IMR-90 (cell line): ENCODE data around the gene IMPG2. TPM values are rescaled to one million over a fixed set of nuclear protein-coding genes. Genes with fewer than 3 reads are reported as not detected.
A peak's percentile ranks its signal among the peaks of the same experiment; 100 is the strongest.

Experiments
- ATAC-seq: fragments of 200-7000 bp; cut with Tn5 transposase; 2 replicates; pipeline ENCODE4 v1.9.1; 2020; ENCODE audit warnings: low read depth, mild to moderate bottlenecking, moderate library complexity
- BruUV-seq: library from RNA; stranded (reverse); fragments of 400-500 nt; replicated peaks from 2 replicates; lab custom pipeline; 2021; lab: Mats Ljungman, UMichigan
- CTCF ChIA-PET: fragments of 300-600 bp; formaldehyde crosslinking; extraction: SDS; loops from one replicate; lab custom pipeline; 2021; ENCODE audit warnings: antibody characterized with exemption; lab: Yijun Ruan, JAX
- POLR2A ChIA-PET: fragments of 300-600 bp; sonication (Branson Sonifier 250); formaldehyde crosslinking; loops from one replicate; lab custom pipeline; 2022; ENCODE audit warnings: antibody characterized with exemption; ENCODE audit not compliant: unreplicated experiment; lab: Charles Lee
- DNase-seq: peaks from one replicate; pipeline ENCODE4 v3.0.0; 2013
- H2AFZ ChIP-seq: replicated peaks from 2 replicates; pipeline ENCODE3; 2013; ENCODE audit warnings: low read length, mild to moderate bottlenecking; ENCODE audit not compliant: poor library complexity
- H2AK5ac ChIP-seq: 2 replicates; pipeline ENCODE4 v1.6.1; 2013; ENCODE audit warnings: low read depth, low read length, inconsistent platforms
- H2AK9ac ChIP-seq: replicated peaks from 2 replicates; pipeline ENCODE3; 2013; ENCODE audit warnings: mild to moderate bottlenecking, low read depth, low read length, moderate library complexity; ENCODE audit not compliant: poor library complexity
- H2BK120ac ChIP-seq: 2 replicates; pipeline ENCODE4 v1.6.1; 2013; ENCODE audit warnings: low read depth, low read length, inconsistent platforms
- H2BK15ac ChIP-seq: 3 replicates; pipeline ENCODE4 v1.6.1; 2013; ENCODE audit warnings: low read depth, low read length, inconsistent platforms
- H2BK20ac ChIP-seq: 2 replicates; pipeline ENCODE4 v1.6.1; 2013; ENCODE audit warnings: low read depth, mild to moderate bottlenecking, inconsistent platforms, low read length, moderate library complexity
- H2BK5ac ChIP-seq: 2 replicates; pipeline ENCODE4 v1.6.1; 2013; ENCODE audit warnings: mild to moderate bottlenecking, low read depth, low read length, inconsistent platforms; ENCODE audit not compliant: poor library complexity, severe bottlenecking
- H3K14ac ChIP-seq: replicated peaks from 2 replicates; pipeline ENCODE4 v1.6.1; 2013; ENCODE audit warnings: low read depth, low read length, inconsistent platforms
- H3K18ac ChIP-seq: 2 replicates; pipeline ENCODE4 v1.6.1; 2013; ENCODE audit warnings: low read depth, low read length, control low read depth
- H3K23ac ChIP-seq: 2 replicates; pipeline ENCODE4 v1.6.1; 2013; ENCODE audit warnings: low read depth, low read length, inconsistent platforms
- H3K27ac ChIP-seq: 2 replicates; pipeline ENCODE4 v1.5.1; 2013; ENCODE audit warnings: mild to moderate bottlenecking, control low read depth, low read length; ENCODE audit not compliant: insufficient read depth
- H3K27me3 ChIP-seq: 2 replicates; pipeline ENCODE4 v1.6.1; 2013; ENCODE audit warnings: low read length; ENCODE audit not compliant: control insufficient read depth, insufficient read depth
- H3K36me3 ChIP-seq: 2 replicates; pipeline ENCODE4 v1.6.1; 2013; ENCODE audit warnings: low read length, mixed read lengths; ENCODE audit not compliant: control insufficient read depth, insufficient read depth
- H3K4ac ChIP-seq: 2 replicates; pipeline ENCODE4 v1.6.1; 2013; ENCODE audit warnings: low read depth, low read length, inconsistent platforms
- H3K4me1 ChIP-seq: 2 replicates; pipeline ENCODE4 v1.6.1; 2013; ENCODE audit warnings: low read length, mixed read lengths; ENCODE audit not compliant: control insufficient read depth, insufficient read depth
- H3K4me2 ChIP-seq: 2 replicates; pipeline ENCODE4 v1.6.1; 2013; ENCODE audit warnings: low read depth, mild to moderate bottlenecking, control low read depth, low read length, moderate library complexity
- H3K4me3 ChIP-seq: 2 replicates; pipeline ENCODE4 v1.5.1; 2013; ENCODE audit warnings: low read depth, mild to moderate bottlenecking, control low read depth, low read length, moderate library complexity; ENCODE audit not compliant: insufficient read depth
- H3K56ac ChIP-seq: 2 replicates; pipeline ENCODE4 v1.6.1; 2013; ENCODE audit warnings: low read length, inconsistent platforms; ENCODE audit not compliant: insufficient read depth; ENCODE audit errors: extremely low read depth
- H3K79me1 ChIP-seq, 2 experiments: 2 replicates each; pipeline ENCODE4 v1.6.1; 2013; ENCODE audit warnings: low read length in 2 of 2, inconsistent platforms in 1 of 2, low read depth in 1 of 2
- H3K9ac ChIP-seq: 2 replicates; pipeline ENCODE4 v1.6.1; 2013; ENCODE audit warnings: low read depth, low read length, control low read depth
- H3K9me1 ChIP-seq: 2 replicates; pipeline ENCODE4 v1.6.1; 2013; ENCODE audit warnings: low read length, inconsistent platforms; ENCODE audit not compliant: insufficient read depth
- H3K9me3 ChIP-seq: 2 replicates; pipeline ENCODE4 v1.6.1; 2013; ENCODE audit warnings: low read length; ENCODE audit not compliant: control insufficient read depth, insufficient read depth
- H4K20me1 ChIP-seq: 2 replicates; pipeline ENCODE4 v1.6.1; 2013; ENCODE audit warnings: low read length, inconsistent platforms; ENCODE audit not compliant: insufficient read depth
- H4K5ac ChIP-seq: 2 replicates; pipeline ENCODE4 v1.6.1; 2013; ENCODE audit warnings: mild to moderate bottlenecking, low read depth, low read length, control low read depth
- H4K8ac ChIP-seq, 2 experiments: 2 replicates each; pipeline ENCODE4 v1.6.1; 2013; ENCODE audit warnings: low read depth in 2 of 2, low read length in 2 of 2, control low read depth in 1 of 2, inconsistent platforms in 1 of 2
- H4K91ac ChIP-seq: 2 replicates; pipeline ENCODE4 v1.6.1; 2013; ENCODE audit warnings: low read depth, low read length, inconsistent platforms; ENCODE audit not compliant: insufficient read depth
- MAFK ChIP-seq: IDR thresholded peaks from 2 replicates; pipeline ENCODE4 v1.6.1; 2012; ENCODE audit warnings: low read depth, low read length, improper control_type of control experiment
- NFE2L2 ChIP-seq: fragments of 150-350 bp; IDR thresholded peaks from 2 replicates; pipeline ENCODE4 v1.6.1; 2016; ENCODE audit warnings: low read depth, mild to moderate bottlenecking, low read length
- WGBS, 2 experiments: methylation state at CpG; one replicate each; pipeline versions ENCODE4 v1.1.5 to v1.1.7; 2013; ENCODE audit warnings: missing lambda C conversion rate in 2 of 2; ENCODE audit not compliant: insufficient read length in 1 of 2; ENCODE audit errors: extremely low coverage in 2 of 2; 5-methylcytosine and 5-hydroxymethylcytosine counted together
- dilution Hi-C: fragments of 300-500 bp; cut with HindIII; formaldehyde crosslinking; loops from one replicate; pipeline ENCODE4 v1.14.3; 2018; ENCODE audit warnings: low sequenced_read_pairs; ENCODE audit not compliant: unreplicated experiment
- in situ Hi-C: fragments of 300-500 bp; cut with MboI; formaldehyde crosslinking; loops from 3 replicates; pipeline ENCODE4 v1.14.3; 2019; ENCODE audit warnings: low sequenced_read_pairs, inconsistent platforms, mixed read lengths
- intact Hi-C: fragments of 100-400 bp; cut with micrococcal nuclease; formaldehyde crosslinking; loops from 2 replicates; pipeline ENCODE4 v1.10.0; 2022
- polyA plus RNA-seq, 3 experiments: library from polyadenylated mRNA; depleted of rRNA; stranded (reverse); fragments of >200 nt; gene quantifications; 2 replicates each; pipeline ENCODE4 v1.2.3, GENCODE V29; 2012; ENCODE audit warnings: low replicate concordance in 1 of 3
- total RNA-seq: library from RNA; depleted of rRNA; stranded (reverse); fragments of >200 nt; gene quantifications from 2 replicates; pipeline ENCODE4 v1.2.3, GENCODE V29; 2012

The IMPG2 gene
- total and polyA plus RNA-seq, 2 of the 4 experiments (the other 2 are of a cell fraction), result 0.10 to 0.18 TPM

GRCh38 chr3:101259485-101260341 is 60.7 kb downstream of the IMPG2 start:
- Histone ChIP-seq H3K14ac (no peak overlapping the region), H4K20me1 (no peaks in the 10 kb centered on the region), H3K27ac (no peak overlapping the region), H2AK5ac (no peak overlapping the region), H3K23ac (no peak overlapping the region), H3K9me3 (no peaks in the 10 kb centered on the region), H3K56ac (no peak overlapping the region), H3K4me1 (no peaks in the 10 kb centered on the region), H2AK9ac (no peak overlapping the region), H3K27me3 (no peaks in the 10 kb centered on the region), H3K79me1 (no peaks in the 10 kb centered on the region), H2BK20ac (no peak overlapping the region), H4K8ac (no peak overlapping the region), H3K4me3 (no peak overlapping the region), H4K91ac (no peak overlapping the region), H3K9ac (no peak overlapping the region), H2BK15ac (no peak overlapping the region), H4K5ac (no peak overlapping the region), H2BK5ac (no peak overlapping the region), H2BK120ac (no peak overlapping the region), H3K36me3 (no peaks in the 10 kb centered on the region), H2AFZ (no peak overlapping the region), H3K9me1 (no peaks in the 10 kb centered on the region), H3K4ac (no peak overlapping the region), H3K18ac (no peak overlapping the region), H3K4me2 (no peak overlapping the region)
- ChIA-PET POLR2A (no interaction called here), CTCF (no interaction called here)
- intact Hi-C loops (no loop called here), dilution Hi-C loops (no loop called here), in situ Hi-C loops (no loop called here)
- ATAC-seq, result no peak
- BruUV-seq, result no TSS peak
- DNase-seq, result no peak
- TF ChIP-seq NFE2L2 (no peak), MAFK (peak; percentile 39)
- no CpG with 5 or more reads among the region's 4 CpGs for WGBS, 2 experiments
